K562 (cell line): ENCODE measurements around the gene NR2F2.

Experiments used
- CHD1 ChIP-seq: fragments of 200-600 bp; sonication (generic); IDR thresholded peaks from one replicate; pipeline ENCODE4 v1.6.1; 2012; ENCODE audit warnings: mild to moderate bottlenecking, moderate library complexity, low read length, inconsistent platforms
- ETV5 ChIP-seq: sonication (generic); formaldehyde crosslinking; IDR thresholded peaks from 2 replicates; pipeline ENCODE4 v1.4.0; 2020; ENCODE audit warnings: low read depth, mild to moderate bottlenecking, missing genetic modification reagents
- FOSL1 ChIP-seq: fragments of 200-800 bp; sonication (Bioruptor generic); conservative IDR thresholded peaks from 2 replicates; pipeline ENCODE4 v1.6.1; 2016; ENCODE audit warnings: missing genetic modification characterization, missing compliant biosample characterization
- FOXJ2 ChIP-seq: fragments of 200-800 bp; sonication (Bioruptor generic); IDR thresholded peaks from 2 replicates; pipeline ENCODE4 v1.6.1; 2016; ENCODE audit warnings: missing genetic modification characterization, missing compliant biosample characterization
- GABPA ChIP-seq: fragments of 200-800 bp; sonication (Bioruptor generic); conservative IDR thresholded peaks from 2 replicates; pipeline ENCODE4 v1.6.1; 2016; ENCODE audit warnings: low read depth, missing genetic modification characterization, missing compliant biosample characterization
- POLR2A ChIP-seq: fragments of 450-650 bp; conservative IDR thresholded peaks from 2 replicates; pipeline ENCODE4 v1.6.1; 2016
- TF ChIP-seq, protein P1 (sequence below), 3 experiments: IDR thresholded peaks in 2 of 3; conservative IDR thresholded peaks in 1 of 3; 2 replicates each; pipeline ENCODE4 v1.5.1; 2011 to 2012; ENCODE audit warnings: low read length in 3 of 3, mild to moderate bottlenecking in 3 of 3, control low read depth in 2 of 3, improper control_type of control experiment in 1 of 3, inconsistent platforms in 1 of 3, low read depth in 1 of 3, mixed read lengths in 1 of 3, moderate library complexity in 1 of 3; ENCODE audit not compliant: insufficient read depth in 2 of 3
- TF ChIP-seq, protein P2 (sequence below): fragments of 250-450 bp; sonication (Bioruptor Pico); IDR thresholded peaks from 2 replicates; pipeline ENCODE4 v1.8.0; 2021; ENCODE audit warnings: mild to moderate bottlenecking, moderate library complexity

DNA sequence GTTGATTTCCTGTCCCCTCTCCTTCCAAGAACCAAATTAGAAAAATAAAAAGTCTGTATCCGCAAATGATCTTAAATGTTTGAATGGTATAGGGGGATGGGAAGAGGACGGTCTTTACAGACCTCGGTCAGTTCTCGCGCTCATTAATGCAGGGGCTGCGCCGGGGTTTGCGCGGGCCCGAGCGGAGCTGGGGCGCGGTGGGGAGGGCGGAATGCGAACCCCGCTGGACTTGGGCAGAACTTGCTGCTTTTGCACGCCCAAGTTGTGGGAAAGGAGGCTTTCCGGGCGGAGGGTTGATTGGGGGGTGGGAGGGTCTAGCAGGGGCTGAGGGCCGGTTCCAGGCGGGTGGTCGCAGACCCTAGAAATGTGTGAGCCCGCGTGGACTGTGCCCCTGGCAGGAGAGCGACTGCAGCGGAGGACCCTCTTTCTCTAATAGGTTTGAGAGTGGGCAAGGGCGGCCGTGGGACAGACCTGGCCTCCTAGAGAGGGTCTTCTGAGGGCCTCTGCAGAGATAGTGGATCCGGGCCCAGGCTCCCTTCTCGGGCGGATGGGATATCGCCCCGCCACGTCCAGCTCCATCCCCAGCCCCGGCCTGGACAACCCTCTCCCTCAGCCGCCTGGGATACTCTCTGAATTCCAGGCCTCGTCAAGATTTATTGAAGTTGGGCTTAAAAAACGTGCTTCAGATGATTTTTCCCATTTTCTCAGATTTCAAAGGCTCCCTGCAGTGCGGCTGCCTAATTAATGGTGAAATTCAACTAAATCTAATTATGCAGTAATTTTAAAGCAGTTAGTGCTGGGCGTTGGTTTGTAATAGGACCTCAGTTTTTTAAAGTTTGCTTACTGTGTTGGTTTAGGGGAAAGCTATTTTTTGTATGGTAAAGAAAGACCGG lies 11.3 kb downstream of the NR2F2 start:
- no peak for TF ChIP-seq POLR2A
- no peak for TF ChIP-seq FOSL1 (tag)
- TF ChIP-seq CHD1, result no peak
- no peak for TF ChIP-seq ETV5
- TF ChIP-seq, protein P1, sequence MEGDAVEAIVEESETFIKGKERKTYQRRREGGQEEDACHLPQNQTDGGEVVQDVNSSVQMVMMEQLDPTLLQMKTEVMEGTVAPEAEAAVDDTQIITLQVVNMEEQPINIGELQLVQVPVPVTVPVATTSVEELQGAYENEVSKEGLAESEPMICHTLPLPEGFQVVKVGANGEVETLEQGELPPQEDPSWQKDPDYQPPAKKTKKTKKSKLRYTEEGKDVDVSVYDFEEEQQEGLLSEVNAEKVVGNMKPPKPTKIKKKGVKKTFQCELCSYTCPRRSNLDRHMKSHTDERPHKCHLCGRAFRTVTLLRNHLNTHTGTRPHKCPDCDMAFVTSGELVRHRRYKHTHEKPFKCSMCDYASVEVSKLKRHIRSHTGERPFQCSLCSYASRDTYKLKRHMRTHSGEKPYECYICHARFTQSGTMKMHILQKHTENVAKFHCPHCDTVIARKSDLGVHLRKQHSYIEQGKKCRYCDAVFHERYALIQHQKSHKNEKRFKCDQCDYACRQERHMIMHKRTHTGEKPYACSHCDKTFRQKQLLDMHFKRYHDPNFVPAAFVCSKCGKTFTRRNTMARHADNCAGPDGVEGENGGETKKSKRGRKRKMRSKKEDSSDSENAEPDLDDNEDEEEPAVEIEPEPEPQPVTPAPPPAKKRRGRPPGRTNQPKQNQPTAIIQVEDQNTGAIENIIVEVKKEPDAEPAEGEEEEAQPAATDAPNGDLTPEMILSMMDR (IDR thresholded peaks at IDR 0.05 in 2 of 3, conservative IDR thresholded peaks at IDR 0.05 in 1 of 3; ENCODE audit: insufficient read depth in 2 of 3, low read depth in 1 of 3, low read length in 3 of 3), result no peak
- no peak for TF ChIP-seq GABPA (tag)
- TF ChIP-seq, protein P2, sequence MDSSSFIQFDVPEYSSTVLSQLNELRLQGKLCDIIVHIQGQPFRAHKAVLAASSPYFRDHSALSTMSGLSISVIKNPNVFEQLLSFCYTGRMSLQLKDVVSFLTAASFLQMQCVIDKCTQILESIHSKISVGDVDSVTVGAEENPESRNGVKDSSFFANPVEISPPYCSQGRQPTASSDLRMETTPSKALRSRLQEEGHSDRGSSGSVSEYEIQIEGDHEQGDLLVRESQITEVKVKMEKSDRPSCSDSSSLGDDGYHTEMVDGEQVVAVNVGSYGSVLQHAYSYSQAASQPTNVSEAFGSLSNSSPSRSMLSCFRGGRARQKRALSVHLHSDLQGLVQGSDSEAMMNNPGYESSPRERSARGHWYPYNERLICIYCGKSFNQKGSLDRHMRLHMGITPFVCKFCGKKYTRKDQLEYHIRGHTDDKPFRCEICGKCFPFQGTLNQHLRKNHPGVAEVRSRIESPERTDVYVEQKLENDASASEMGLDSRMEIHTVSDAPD (CRISPR knock-in tag), result no peak
- no peak for TF ChIP-seq FOXJ2 (tag)
